ENCODE results near the gene HRH2. TPM values are rescaled to one million over a fixed set of nuclear protein-coding genes. Genes with fewer than 3 reads are reported as not detected.
A peak's percentile ranks its signal among the peaks of the same experiment; 100 is the strongest.

The HRH2 gene
- polyA plus RNA-seq, 1 donor (not counting 4 experiments of a cell fraction or from before 2014, with no cell fraction given), result not detected

GRCh38 chr5:175658299-175659145 lies 651 bp downstream of the HRH2 start:
- Histone ChIP-seq H3K4me2 (ENCODE audit: control insufficient read depth, extremely low read depth, insufficient read depth, low read depth, low read length) (no peak overlapping the region), H3K9me1 (ENCODE audit: control insufficient read depth, extremely low read depth, insufficient read depth, low read length) (no peaks in the 10 kb centered on the region), H3K36me3 (ENCODE audit: control insufficient read depth in 2 of 2, extremely low read depth in 1 of 2, insufficient read depth in 2 of 2, low read length in 2 of 2) (no peaks in the 10 kb centered on the region), H3K79me2 (ENCODE audit: control insufficient read depth, insufficient read depth, low read length) (no peaks in the 10 kb centered on the region), H4K20me1 (ENCODE audit: control insufficient read depth, extremely low read depth, insufficient read depth, low read length) (no peaks in the 10 kb centered on the region), H3K27me3 (ENCODE audit: control insufficient read depth, extremely low read depth, insufficient read depth, low read length) (peaks cover 28% of the 10 kb centered on the region), H3K4me1 (ENCODE audit: control insufficient read depth, extremely low read depth, insufficient read depth, low read length) (no peaks in the 10 kb centered on the region), H3K9ac (ENCODE audit: control insufficient read depth, extremely low read depth, insufficient read depth, low read length) (no peak overlapping the region), H2AFZ (ENCODE audit: control insufficient read depth, low read length) (no peak overlapping the region), H3K9me3 (ENCODE audit: control insufficient read depth, low read depth, low read length) (no peaks in the 10 kb centered on the region), H3K4me3 (ENCODE audit: control insufficient read depth in 2 of 3, extremely low read depth in 1 of 3, insufficient read depth in 2 of 3, low read depth in 1 of 3, low read length in 3 of 3) (peak overlapping the region in 1 of 3 experiments; percentile 22), H3K27ac (ENCODE audit: control insufficient read depth, insufficient read depth, low read length) (no peak overlapping the region)
- DNase-seq (ENCODE audit: low read depth, low spot score) (no peak), FAIRE-seq (no peak)
- dilution Hi-C loops (cut with MboI; ENCODE audit: extremely low pct_ligation_motif_present, low sequenced_read_pairs), result no loop called here
- TF ChIP-seq CTCF (optimal IDR thresholded peaks at IDR 0.05 in 1 of 3, IDR thresholded peaks at IDR 0.05 in 1 of 3, conservative IDR thresholded peaks at IDR 0.05 in 1 of 3; ENCODE audit: extremely low read depth in 1 of 3, insufficient read depth in 2 of 3, low read length in 3 of 3) (no peak), EZH2 (IDR thresholded peaks at IDR 0.05; ENCODE audit: low read length) (peak; percentile 90)

GRCh38 chr5:175659546-175660253 lies 1.8 kb downstream of the HRH2 start:
- no peak overlapping the region for H2AFZ ChIP-seq (ENCODE audit: control insufficient read depth, low read length)
- H4K20me1 ChIP-seq (ENCODE audit: control insufficient read depth, extremely low read depth, insufficient read depth, low read length), result no peaks in the 10 kb centered on the region
- H3K4me3 ChIP-seq (ENCODE audit: control insufficient read depth in 2 of 3, extremely low read depth in 1 of 3, insufficient read depth in 2 of 3, low read depth in 1 of 3, low read length in 3 of 3), result no peak overlapping the region
- no peak for DNase-seq (ENCODE audit: low read depth, low spot score)
- no peak overlapping the region for H3K9ac ChIP-seq (ENCODE audit: control insufficient read depth, extremely low read depth, insufficient read depth, low read length)
- no peaks in the 10 kb centered on the region for H3K36me3 ChIP-seq (ENCODE audit: control insufficient read depth in 2 of 2, extremely low read depth in 1 of 2, insufficient read depth in 2 of 2, low read length in 2 of 2)
- peaks cover 28% of the 10 kb centered on the region for H3K27me3 ChIP-seq (ENCODE audit: control insufficient read depth, extremely low read depth, insufficient read depth, low read length)
- no peaks in the 10 kb centered on the region for H3K9me1 ChIP-seq (ENCODE audit: control insufficient read depth, extremely low read depth, insufficient read depth, low read length)
- dilution Hi-C loops (cut with MboI; ENCODE audit: extremely low pct_ligation_motif_present, low sequenced_read_pairs), result no loop called here
- no peak for FAIRE-seq
- H3K9me3 ChIP-seq (ENCODE audit: control insufficient read depth, low read depth, low read length), result no peaks in the 10 kb centered on the region
- H3K4me2 ChIP-seq (ENCODE audit: control insufficient read depth, extremely low read depth, insufficient read depth, low read depth, low read length), result no peak overlapping the region
- no peak overlapping the region for H3K27ac ChIP-seq (ENCODE audit: control insufficient read depth, insufficient read depth, low read length)
- TF ChIP-seq EZH2 (IDR thresholded peaks at IDR 0.05; ENCODE audit: low read length) (no peak), CTCF (optimal IDR thresholded peaks at IDR 0.05 in 1 of 3, IDR thresholded peaks at IDR 0.05 in 1 of 3, conservative IDR thresholded peaks at IDR 0.05 in 1 of 3; ENCODE audit: extremely low read depth in 1 of 3, insufficient read depth in 2 of 3, low read length in 3 of 3) (no peak)
- H3K79me2 ChIP-seq (ENCODE audit: control insufficient read depth, insufficient read depth, low read length), result no peaks in the 10 kb centered on the region
- H3K4me1 ChIP-seq (ENCODE audit: control insufficient read depth, extremely low read depth, insufficient read depth, low read length), result no peaks in the 10 kb centered on the region
